ENCODE results near the gene PRICKLE1. TPM values are rescaled to one million over a fixed set of nuclear protein-coding genes. Genes with fewer than 3 reads are reported as not detected.

Gene PRICKLE1
- total RNA-seq, 3 donors from 2014 or later (not counting 1 experiment from before 2014, with no cell fraction given) = 0.15 to 0.34 TPM; not detected in 1

DNA sequence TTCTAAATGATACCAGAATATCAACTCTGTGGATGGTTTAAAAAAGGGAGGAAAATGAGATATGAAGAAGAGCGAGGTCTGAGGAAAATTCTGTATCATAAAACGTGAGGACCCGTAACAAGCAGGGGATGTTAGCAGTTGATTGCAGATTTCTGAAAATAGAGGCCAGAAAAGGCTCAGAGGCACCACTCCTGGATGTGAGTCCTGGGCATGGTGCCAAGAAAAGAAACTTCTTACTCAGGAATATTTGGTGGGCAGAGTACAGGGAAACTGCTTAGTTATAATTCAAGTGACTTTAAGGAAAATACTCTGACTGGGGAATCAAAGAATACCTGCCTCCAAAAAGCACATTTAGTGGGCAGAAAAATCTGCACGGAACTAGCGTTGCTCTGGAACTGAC lies 85.5 kb downstream of the PRICKLE1 start:
- no peaks in the 10 kb centered on the region for H3K36me3 Mint-ChIP-seq
- H3K36me3 ChIP-seq (ENCODE audit: control insufficient read depth, insufficient read depth, low read length) = no peaks in the 10 kb centered on the region
- H3K4me1 ChIP-seq (ENCODE audit: control insufficient read depth, insufficient read depth, low read length) = no peaks in the 10 kb centered on the region
- no peak overlapping the region for H3K4me3 Mint-ChIP-seq
- no peak overlapping the region for H3K27ac Mint-ChIP-seq
- no peak for DNase-seq
- no peaks in the 10 kb centered on the region for H3K27me3 ChIP-seq (ENCODE audit: control insufficient read depth, insufficient read depth, low read length)
- no peak overlapping the region for H3K4me3 ChIP-seq (ENCODE audit: low read length)
- intact Hi-C loops (cut with micrococcal nuclease) = no loop called here
- H3K27me3 Mint-ChIP-seq (ENCODE audit: low read depth in 2 of 2) = peaks cover 4 to 17% of the 10 kb centered on the region in 2 donors
- TF ChIP-seq, protein P1, sequence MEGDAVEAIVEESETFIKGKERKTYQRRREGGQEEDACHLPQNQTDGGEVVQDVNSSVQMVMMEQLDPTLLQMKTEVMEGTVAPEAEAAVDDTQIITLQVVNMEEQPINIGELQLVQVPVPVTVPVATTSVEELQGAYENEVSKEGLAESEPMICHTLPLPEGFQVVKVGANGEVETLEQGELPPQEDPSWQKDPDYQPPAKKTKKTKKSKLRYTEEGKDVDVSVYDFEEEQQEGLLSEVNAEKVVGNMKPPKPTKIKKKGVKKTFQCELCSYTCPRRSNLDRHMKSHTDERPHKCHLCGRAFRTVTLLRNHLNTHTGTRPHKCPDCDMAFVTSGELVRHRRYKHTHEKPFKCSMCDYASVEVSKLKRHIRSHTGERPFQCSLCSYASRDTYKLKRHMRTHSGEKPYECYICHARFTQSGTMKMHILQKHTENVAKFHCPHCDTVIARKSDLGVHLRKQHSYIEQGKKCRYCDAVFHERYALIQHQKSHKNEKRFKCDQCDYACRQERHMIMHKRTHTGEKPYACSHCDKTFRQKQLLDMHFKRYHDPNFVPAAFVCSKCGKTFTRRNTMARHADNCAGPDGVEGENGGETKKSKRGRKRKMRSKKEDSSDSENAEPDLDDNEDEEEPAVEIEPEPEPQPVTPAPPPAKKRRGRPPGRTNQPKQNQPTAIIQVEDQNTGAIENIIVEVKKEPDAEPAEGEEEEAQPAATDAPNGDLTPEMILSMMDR (IDR thresholded peaks at IDR 0.05) = no peak
- H3K9me3 Mint-ChIP-seq = no peaks in the 10 kb centered on the region
- 63% methylated on average over 5 of the region's 5 CpGs for WGBS (ENCODE audit: insufficient coverage)
- H3K4me1 Mint-ChIP-seq = no peaks in the 10 kb centered on the region
- no peaks in the 10 kb centered on the region for H3K9me3 ChIP-seq (ENCODE audit: control insufficient read depth, insufficient read depth, low read length)
- H3K27ac ChIP-seq (ENCODE audit: low read length) = no peak overlapping the region
- ATAC-seq = no peak

DNA sequence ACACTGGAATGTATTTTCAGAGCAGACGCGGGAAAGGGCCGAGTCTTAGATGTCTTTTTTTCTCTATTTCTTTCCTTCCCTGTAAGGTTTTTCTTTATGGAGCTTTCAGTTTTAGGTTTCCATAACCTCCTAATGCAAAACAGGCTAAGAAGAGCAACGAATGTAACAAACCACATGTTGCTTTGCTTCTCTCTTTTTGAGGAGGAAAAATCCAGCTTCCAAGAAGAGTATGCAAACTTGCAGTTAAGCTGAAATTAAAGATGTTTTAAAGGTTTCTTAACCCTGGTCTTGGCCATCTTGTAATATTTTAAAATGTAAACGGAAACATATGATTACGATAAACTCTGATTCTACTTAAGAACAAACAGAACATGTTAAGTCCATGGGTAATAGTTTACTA lies 86.9 kb downstream of the PRICKLE1 start:
- Mint-ChIP-seq H3K27ac (no peak overlapping the region), H3K27me3 (ENCODE audit: low read depth in 2 of 2) (peaks cover 4 to 17% of the 10 kb centered on the region in 2 donors), H3K36me3 (no peaks in the 10 kb centered on the region), H3K4me1 (no peaks in the 10 kb centered on the region), H3K4me3 (no peak overlapping the region), H3K9me3 (no peaks in the 10 kb centered on the region)
- no peaks in the 10 kb centered on the region for H3K4me1 ChIP-seq (ENCODE audit: control insufficient read depth, insufficient read depth, low read length)
- WGBS (ENCODE audit: insufficient coverage) = 90% methylated on average over 5 of the region's 6 CpGs
- no peak for DNase-seq
- H3K4me3 ChIP-seq (ENCODE audit: low read length) = no peak overlapping the region
- TF ChIP-seq, protein P1 (IDR thresholded peaks at IDR 0.05) = no peak
- H3K27ac ChIP-seq (ENCODE audit: low read length) = no peak overlapping the region
- no peaks in the 10 kb centered on the region for H3K27me3 ChIP-seq (ENCODE audit: control insufficient read depth, insufficient read depth, low read length)
- no peaks in the 10 kb centered on the region for H3K9me3 ChIP-seq (ENCODE audit: control insufficient read depth, insufficient read depth, low read length)
- intact Hi-C loops (cut with micrococcal nuclease) = no loop called here
- ATAC-seq = no peak
- no peaks in the 10 kb centered on the region for H3K36me3 ChIP-seq (ENCODE audit: control insufficient read depth, insufficient read depth, low read length)

DNA sequence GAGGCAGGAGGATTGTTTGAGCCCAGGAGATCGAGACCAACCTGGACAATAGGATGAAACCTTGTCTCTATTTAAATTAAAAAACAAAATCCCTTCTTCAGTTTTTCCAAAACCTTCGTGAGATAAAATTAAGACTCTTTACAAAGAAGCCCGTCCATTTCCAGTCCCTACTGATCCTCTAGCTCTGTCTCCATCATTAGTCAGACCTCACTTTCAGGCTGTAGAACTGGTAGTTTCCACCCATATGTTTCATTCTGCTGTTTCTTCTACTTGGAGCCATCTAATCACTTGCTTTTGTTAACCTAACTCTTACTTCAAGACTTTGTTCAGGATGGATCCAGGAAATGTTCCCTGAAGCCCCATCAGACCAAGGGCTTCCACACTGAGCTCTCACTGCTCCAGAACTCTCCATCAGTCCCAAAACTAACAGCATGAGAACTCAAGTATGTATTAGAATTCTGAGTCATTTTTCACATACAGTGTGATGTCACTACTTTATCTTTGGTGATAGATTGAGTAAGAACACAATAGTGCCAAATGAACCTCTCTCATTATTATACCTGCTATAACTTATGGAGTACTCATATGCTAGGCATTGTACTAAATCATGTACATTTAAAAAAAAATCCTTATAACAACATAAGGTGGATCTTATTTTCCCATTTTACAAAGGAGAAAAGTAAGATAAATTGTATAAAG lies 90.8 kb downstream of the PRICKLE1 start:
- Mint-ChIP-seq H3K36me3 (no peaks in the 10 kb centered on the region), H3K27me3 (ENCODE audit: low read depth in 2 of 2) (peaks cover 4 to 8% of the 10 kb centered on the region in 2 donors), H3K9me3 (no peaks in the 10 kb centered on the region), H3K4me1 (no peaks in the 10 kb centered on the region), H3K4me3 (no peak overlapping the region), H3K27ac (no peak overlapping the region)
- H3K27ac ChIP-seq (ENCODE audit: low read length) = no peak overlapping the region
- no peaks in the 10 kb centered on the region for H3K36me3 ChIP-seq (ENCODE audit: control insufficient read depth, insufficient read depth, low read length)
- no peaks in the 10 kb centered on the region for H3K27me3 ChIP-seq (ENCODE audit: control insufficient read depth, insufficient read depth, low read length)
- ATAC-seq (no peak), DNase-seq (no peak)
- no peaks in the 10 kb centered on the region for H3K9me3 ChIP-seq (ENCODE audit: control insufficient read depth, insufficient read depth, low read length)
- no peak overlapping the region for H3K4me3 ChIP-seq (ENCODE audit: low read length)
- H3K4me1 ChIP-seq (ENCODE audit: control insufficient read depth, insufficient read depth, low read length) = no peaks in the 10 kb centered on the region
- intact Hi-C loops (cut with micrococcal nuclease) = no loop called here
- 93% methylated on average over 3 of the region's 3 CpGs for WGBS (ENCODE audit: insufficient coverage)
- TF ChIP-seq, protein P1 (IDR thresholded peaks at IDR 0.05) = no peak

DNA sequence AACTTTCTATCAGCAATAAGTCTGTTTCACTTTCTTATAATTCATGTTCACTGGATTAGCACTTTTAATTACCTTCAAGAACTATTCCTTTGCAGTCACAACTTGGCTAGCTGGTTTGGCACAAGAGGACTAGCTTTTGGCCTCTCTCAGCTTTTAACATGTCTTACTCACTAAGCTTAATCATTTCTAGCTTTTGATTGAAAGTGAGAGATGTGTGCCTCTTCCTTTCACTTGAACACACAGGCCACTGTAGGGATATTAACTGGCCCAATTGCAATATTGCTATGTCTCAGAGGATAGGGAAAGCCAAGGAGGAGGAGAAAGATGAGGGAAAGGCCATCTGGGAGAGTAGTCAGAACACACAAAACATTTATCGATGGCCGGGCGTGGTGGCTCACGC lies 92.7 kb downstream of the PRICKLE1 start:
- TF ChIP-seq, protein P1 (IDR thresholded peaks at IDR 0.05) = no peak
- H3K4me1 Mint-ChIP-seq = no peaks in the 10 kb centered on the region
- H3K4me3 ChIP-seq (ENCODE audit: low read length) = no peak overlapping the region
- intact Hi-C loops (cut with micrococcal nuclease) = no loop called here
- no peak for DNase-seq
- no peak overlapping the region for H3K27ac ChIP-seq (ENCODE audit: low read length)
- no peaks in the 10 kb centered on the region for H3K9me3 ChIP-seq (ENCODE audit: control insufficient read depth, insufficient read depth, low read length)
- H3K36me3 ChIP-seq (ENCODE audit: control insufficient read depth, insufficient read depth, low read length) = no peaks in the 10 kb centered on the region
- H3K9me3 Mint-ChIP-seq = no peaks in the 10 kb centered on the region
- no peaks in the 10 kb centered on the region for H3K4me1 ChIP-seq (ENCODE audit: control insufficient read depth, insufficient read depth, low read length)
- no peak overlapping the region for H3K4me3 Mint-ChIP-seq
- no peaks in the 10 kb centered on the region for H3K36me3 Mint-ChIP-seq
- 89% methylated on average over 4 of the region's 4 CpGs for WGBS (ENCODE audit: insufficient coverage)
- peaks cover 6 to 8% of the 10 kb centered on the region in 2 donors for H3K27me3 Mint-ChIP-seq (ENCODE audit: low read depth in 2 of 2)
- no peaks in the 10 kb centered on the region for H3K27me3 ChIP-seq (ENCODE audit: control insufficient read depth, insufficient read depth, low read length)
- ATAC-seq = no peak
- H3K27ac Mint-ChIP-seq = no peak overlapping the region

Data from natural killer cell (primary cell).